Measurements from ENCODE around the gene PRKAR1B.

The PRKAR1B gene

GRCh38 chr7:512146-512510 lies 215.0 kb downstream of the PRKAR1B start:
- no peaks in the 10 kb centered on the region for H3K9me3 ChIP-seq (ENCODE audit: control insufficient read depth, low read length)
- no peak for DNase-seq (ENCODE audit: low read depth)
- no peaks in the 10 kb centered on the region for H3K36me3 ChIP-seq (ENCODE audit: control insufficient read depth, insufficient read depth, low read length, severe bottlenecking)
- no peaks in the 10 kb centered on the region for H3K27me3 ChIP-seq (replicated peaks; ENCODE audit: control insufficient read depth, insufficient read depth, low read length)
- peaks cover 2% of the 10 kb centered on the region for H3K4me1 ChIP-seq (ENCODE audit: control insufficient read depth, insufficient read depth, low read length)
- no peak overlapping the region for H3K9ac ChIP-seq (ENCODE audit: low read length)
- H3K4me3 ChIP-seq (ENCODE audit: low read length): no peak overlapping the region

- H3K4me1 ChIP-seq (ENCODE audit: control insufficient read depth, insufficient read depth, low read length): peaks cover 2% of the 10 kb centered on the region
- no peak overlapping the region for H3K9ac ChIP-seq (ENCODE audit: low read length)
- no peak overlapping the region for H3K4me3 ChIP-seq (ENCODE audit: low read length)
- H3K36me3 ChIP-seq (ENCODE audit: control insufficient read depth, insufficient read depth, low read length, severe bottlenecking): no peaks in the 10 kb centered on the region
- H3K27me3 ChIP-seq (replicated peaks; ENCODE audit: control insufficient read depth, insufficient read depth, low read length): no peaks in the 10 kb centered on the region
- DNase-seq (ENCODE audit: low read depth): no peak
- H3K9me3 ChIP-seq (ENCODE audit: control insufficient read depth, low read length): no peaks in the 10 kb centered on the region
Measured at GRCh38 chr7:511476-512145, 215.5 kb downstream of the PRKAR1B start.

- Histone ChIP-seq H3K9me3 (ENCODE audit: control insufficient read depth, low read length) (no peaks in the 10 kb centered on the region), H3K4me3 (ENCODE audit: low read length) (no peak overlapping the region), H3K27me3 (replicated peaks; ENCODE audit: control insufficient read depth, insufficient read depth, low read length) (no peaks in the 10 kb centered on the region), H3K36me3 (ENCODE audit: control insufficient read depth, insufficient read depth, low read length, severe bottlenecking) (no peaks in the 10 kb centered on the region), H3K4me1 (ENCODE audit: control insufficient read depth, insufficient read depth, low read length) (no peaks in the 10 kb centered on the region), H3K9ac (ENCODE audit: low read length) (no peak overlapping the region)
- DNase-seq (ENCODE audit: low read depth): no peak
Measured at GRCh38 chr7:510782-511281, 216.2 kb downstream of the PRKAR1B start.

GRCh38 chr7:510131-510481 lies 217.0 kb downstream of the PRKAR1B start:
- no peak for DNase-seq (ENCODE audit: low read depth)
- H3K36me3 ChIP-seq (ENCODE audit: control insufficient read depth, insufficient read depth, low read length, severe bottlenecking): no peaks in the 10 kb centered on the region
- no peak overlapping the region for H3K4me3 ChIP-seq (ENCODE audit: low read length)
- no peaks in the 10 kb centered on the region for H3K4me1 ChIP-seq (ENCODE audit: control insufficient read depth, insufficient read depth, low read length)
- H3K9ac ChIP-seq (ENCODE audit: low read length): no peak overlapping the region
- H3K27me3 ChIP-seq (replicated peaks; ENCODE audit: control insufficient read depth, insufficient read depth, low read length): no peaks in the 10 kb centered on the region
- H3K9me3 ChIP-seq (ENCODE audit: control insufficient read depth, low read length): no peaks in the 10 kb centered on the region

GRCh38 chr7:509426-510130 lies 217.5 kb downstream of the PRKAR1B start:
- no peak overlapping the region for H3K9ac ChIP-seq (ENCODE audit: low read length)
- no peaks in the 10 kb centered on the region for H3K36me3 ChIP-seq (ENCODE audit: control insufficient read depth, insufficient read depth, low read length, severe bottlenecking)
- H3K9me3 ChIP-seq (ENCODE audit: control insufficient read depth, low read length): no peaks in the 10 kb centered on the region
- no peak overlapping the region for H3K4me3 ChIP-seq (ENCODE audit: low read length)
- DNase-seq (ENCODE audit: low read depth): no peak
- no peaks in the 10 kb centered on the region for H3K27me3 ChIP-seq (replicated peaks; ENCODE audit: control insufficient read depth, insufficient read depth, low read length)
- H3K4me1 ChIP-seq (ENCODE audit: control insufficient read depth, insufficient read depth, low read length): no peaks in the 10 kb centered on the region

GRCh38 chr7:508461-509170 lies 218.5 kb downstream of the PRKAR1B start:
- H3K27me3 ChIP-seq (replicated peaks; ENCODE audit: control insufficient read depth, insufficient read depth, low read length): no peaks in the 10 kb centered on the region
- H3K9me3 ChIP-seq (ENCODE audit: control insufficient read depth, low read length): no peaks in the 10 kb centered on the region
- H3K9ac ChIP-seq (ENCODE audit: low read length): no peak overlapping the region
- no peak for DNase-seq (ENCODE audit: low read depth)
- peaks cover 3% of the 10 kb centered on the region for H3K4me1 ChIP-seq (ENCODE audit: control insufficient read depth, insufficient read depth, low read length)
- no peak overlapping the region for H3K4me3 ChIP-seq (ENCODE audit: low read length)
- no peaks in the 10 kb centered on the region for H3K36me3 ChIP-seq (ENCODE audit: control insufficient read depth, insufficient read depth, low read length, severe bottlenecking)

GRCh38 chr7:507623-508300 lies 219.3 kb downstream of the PRKAR1B start:
- H3K36me3 ChIP-seq (ENCODE audit: control insufficient read depth, insufficient read depth, low read length, severe bottlenecking): no peaks in the 10 kb centered on the region
- no peak overlapping the region for H3K9ac ChIP-seq (ENCODE audit: low read length)
- no peak for DNase-seq (ENCODE audit: low read depth)
- no peaks in the 10 kb centered on the region for H3K27me3 ChIP-seq (replicated peaks; ENCODE audit: control insufficient read depth, insufficient read depth, low read length)
- peaks cover 7% of the 10 kb centered on the region for H3K4me1 ChIP-seq (ENCODE audit: control insufficient read depth, insufficient read depth, low read length)
- no peak overlapping the region for H3K4me3 ChIP-seq (ENCODE audit: low read length)
- no peaks in the 10 kb centered on the region for H3K9me3 ChIP-seq (ENCODE audit: control insufficient read depth, low read length)

GRCh38 chr7:506921-507622 lies 220.0 kb downstream of the PRKAR1B start:
- DNase-seq (ENCODE audit: low read depth): no peak
- Histone ChIP-seq H3K9ac (ENCODE audit: low read length) (no peak overlapping the region), H3K27me3 (replicated peaks; ENCODE audit: control insufficient read depth, insufficient read depth, low read length) (no peaks in the 10 kb centered on the region), H3K36me3 (ENCODE audit: control insufficient read depth, insufficient read depth, low read length, severe bottlenecking) (no peaks in the 10 kb centered on the region), H3K4me1 (ENCODE audit: control insufficient read depth, insufficient read depth, low read length) (peaks cover 7% of the 10 kb centered on the region), H3K4me3 (ENCODE audit: low read length) (no peak overlapping the region), H3K9me3 (ENCODE audit: control insufficient read depth, low read length) (no peaks in the 10 kb centered on the region)

GRCh38 chr7:506391-506831 lies 220.7 kb downstream of the PRKAR1B start:
- DNase-seq (ENCODE audit: low read depth): no peak
- H3K36me3 ChIP-seq (ENCODE audit: control insufficient read depth, insufficient read depth, low read length, severe bottlenecking): no peaks in the 10 kb centered on the region

GRCh38 chr7:505171-505570 lies 221.9 kb downstream of the PRKAR1B start:
- Histone ChIP-seq H3K4me1 (ENCODE audit: control insufficient read depth, insufficient read depth, low read length) (peaks cover 7% of the 10 kb centered on the region), H3K9me3 (ENCODE audit: control insufficient read depth, low read length) (no peaks in the 10 kb centered on the region), H3K9ac (ENCODE audit: low read length) (no peak overlapping the region), H3K27me3 (replicated peaks; ENCODE audit: control insufficient read depth, insufficient read depth, low read length) (no peaks in the 10 kb centered on the region), H3K4me3 (ENCODE audit: low read length) (no peak overlapping the region), H3K36me3 (ENCODE audit: control insufficient read depth, insufficient read depth, low read length, severe bottlenecking) (peaks cover 1% of the 10 kb centered on the region)
- no peak for DNase-seq (ENCODE audit: low read depth)

More at GRCh38 chr7:506391-506831, 220.7 kb downstream of the PRKAR1B start:
- Histone ChIP-seq H3K4me3 (ENCODE audit: low read length) (no peak overlapping the region), H3K27me3 (replicated peaks; ENCODE audit: control insufficient read depth, insufficient read depth, low read length) (no peaks in the 10 kb centered on the region), H3K9me3 (ENCODE audit: control insufficient read depth, low read length) (no peaks in the 10 kb centered on the region), H3K4me1 (ENCODE audit: control insufficient read depth, insufficient read depth, low read length) (peaks cover 7% of the 10 kb centered on the region), H3K9ac (ENCODE audit: low read length) (no peak overlapping the region)

All from adipocyte (in vitro differentiated cells).